ENCODE measurements around the gene PHRF1. TPM values are rescaled to one million over a fixed set of nuclear protein-coding genes. Genes with fewer than 3 reads are reported as not detected.

The PHRF1 gene
- total and polyA plus RNA-seq, 9 of the 15 experiments (the other 6 are each of a cell fraction or from before 2014, with no cell fraction given) = 0.07 to 37.2 (median 7.7) TPM

DNA sequence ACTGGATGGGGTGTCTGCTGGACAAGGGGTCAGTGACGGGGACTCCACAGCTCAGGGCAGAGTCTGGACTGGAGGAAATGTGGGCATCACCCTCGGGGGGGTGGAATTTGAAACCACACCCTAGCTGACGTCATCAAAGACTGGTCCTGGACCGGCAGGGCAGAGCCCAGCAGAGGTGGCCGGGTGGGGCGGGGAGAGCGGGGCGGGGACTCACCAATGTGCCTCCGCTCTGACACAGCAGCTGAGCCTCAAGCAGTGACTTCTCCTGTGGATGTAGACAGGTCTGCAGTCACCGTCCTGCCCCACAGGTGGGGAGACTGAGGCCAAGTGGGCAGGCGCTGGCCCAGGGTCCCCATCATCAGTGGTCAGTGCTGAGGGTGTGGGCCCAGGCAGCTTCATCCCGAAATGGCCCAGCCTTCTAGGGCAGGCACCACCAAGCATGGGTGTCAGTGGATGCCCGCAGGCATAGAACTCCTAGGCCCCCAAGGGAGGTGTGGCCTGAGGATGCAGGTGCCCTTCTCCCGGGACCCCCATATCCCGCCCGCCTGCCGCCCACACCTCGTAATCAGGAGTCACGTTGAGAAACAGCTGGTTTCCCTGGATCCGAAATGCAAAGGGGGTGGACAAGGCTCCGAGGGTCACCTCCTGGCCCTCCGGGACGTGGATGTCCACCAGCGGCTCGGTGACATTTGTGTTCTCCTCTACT, 47.9 kb downstream of the PHRF1 start (continued):
- TF ChIP-seq, protein P1, sequence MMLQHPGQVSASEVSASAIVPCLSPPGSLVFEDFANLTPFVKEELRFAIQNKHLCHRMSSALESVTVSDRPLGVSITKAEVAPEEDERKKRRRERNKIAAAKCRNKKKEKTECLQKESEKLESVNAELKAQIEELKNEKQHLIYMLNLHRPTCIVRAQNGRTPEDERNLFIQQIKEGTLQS (IDR thresholded peaks at IDR 0.05) = 0 out of 2 replicates have a peak, but pooled peaks have one; percentile 16
- TF ChIP-seq, protein P1 (CRISPR knock-in tag; conservative IDR thresholded peaks at IDR 0.05) = no peak
- TF ChIP-seq PTRF (tag; IDR thresholded peaks at IDR 0.05) (no peak), JUNB (CRISPR knock-in tag; conservative IDR thresholded peaks at IDR 0.05) (no peak)

DNA sequence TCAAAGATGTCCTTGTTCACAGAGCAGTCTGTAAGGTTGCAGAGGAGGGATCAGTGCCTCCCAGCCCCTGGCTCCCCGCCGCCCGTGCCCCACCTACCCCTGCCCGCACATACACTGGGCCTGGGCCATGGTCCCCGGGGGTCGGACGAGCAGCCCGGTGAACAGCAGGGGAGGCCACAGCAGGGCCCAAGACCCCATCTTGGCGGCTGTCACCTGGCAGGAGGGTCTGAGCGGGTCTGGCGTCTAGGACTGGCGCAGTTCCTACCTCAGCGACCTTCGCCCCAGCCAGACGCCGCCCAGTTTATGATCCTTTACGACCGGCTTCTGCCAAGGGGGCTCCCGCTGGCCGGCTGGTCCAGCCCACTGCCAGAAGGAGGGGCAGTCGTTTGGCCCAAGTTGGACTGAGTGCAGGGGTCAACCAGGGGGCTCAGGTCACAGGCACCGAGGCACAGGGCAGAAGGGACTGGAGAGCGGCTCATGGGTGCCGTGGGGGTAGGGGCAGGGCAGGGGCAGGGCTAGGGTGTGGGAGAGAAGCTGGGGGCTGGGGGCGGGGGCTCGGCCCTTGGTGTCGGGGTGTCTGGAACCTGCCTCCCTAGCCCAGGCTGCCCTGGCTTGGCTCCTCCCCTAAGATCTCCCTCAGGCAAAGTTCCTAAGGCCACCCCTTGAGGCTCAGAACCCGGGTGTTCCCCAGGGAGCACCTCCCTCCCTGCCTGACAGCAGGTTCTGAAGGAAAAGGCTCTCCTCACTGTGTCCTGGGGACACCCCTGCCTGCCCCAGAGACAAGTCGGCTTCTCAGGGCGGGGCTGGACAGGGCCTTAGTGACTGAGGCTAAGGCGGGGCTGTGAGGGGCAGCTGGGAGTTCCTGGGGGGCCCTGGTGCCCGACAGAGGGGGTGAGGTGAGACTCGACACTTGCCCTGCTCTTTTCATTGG, 48.7 kb downstream of the PHRF1 start, which contains the start of gene CDHR5:
Gene CDHR5, minus strand, starts transcription at position 251 of the 931 bp plus-strand sequence. Its CDS starts 53 bp downstream, at position 198.
- ChIA-PET POLR2A (no interaction called here), CTCF (ENCODE audit: low intra/inter-chr PET ratio) (no interaction called here)
- no peak for DNase-seq (ENCODE audit: extremely low read depth in 1 of 4, low spot score in 3 of 4)
- Histone ChIP-seq H3K4me2 (ENCODE audit: insufficient read depth, low read length) (no peak within 1 kb of the TSS), H2AFZ (ENCODE audit: low read depth, low read length) (no peak within 1 kb of the TSS), H3K36me3 (ENCODE audit: control insufficient read depth, insufficient read depth, low read length) (peaks cover 13% of the 10 kb centered on the region; the same call in 1 of the 3 replicates), H4K20me1 (replicated peaks; ENCODE audit: control insufficient read depth, insufficient read depth, low read length) (no peaks in the 10 kb centered on the region), H3K79me2 (ENCODE audit: control insufficient read depth, insufficient read depth, low read length) (no peaks in the 10 kb centered on the region), H3K9me1 (ENCODE audit: control insufficient read depth, insufficient read depth, low read length) (no peaks in the 10 kb centered on the region), H3K4me3 (no peak within 1 kb of the TSS), H3K27me3 (ENCODE audit: control insufficient read depth in 2 of 2, insufficient read depth in 2 of 2, low read length in 2 of 2) (no peaks in the 10 kb centered on the region), H3K4me1 (replicated peaks in 1 of 2; ENCODE audit: control insufficient read depth in 2 of 2, insufficient read depth in 2 of 2, low read length in 2 of 2) (peaks cover 0 to 58% of the 10 kb centered on the region in 2 experiments; a peak in 2 of 5 replicates), H3K9ac (ENCODE audit: insufficient read depth in 1 of 2, low read depth in 2 of 2, low read length in 2 of 2) (peak within 1 kb of the TSS in 1 of 2 experiments; percentile 64; a peak in 2 of 4 replicates), H3K9me3 (replicated peaks; ENCODE audit: control insufficient read depth, insufficient read depth, low read depth, low read length) (no peaks in the 10 kb centered on the region), H3K27ac (ENCODE audit: extremely low read depth, low read depth, low read length) (no peak within 1 kb of the TSS)
- no peak for ATAC-seq
- 94% methylated on average over 24 of the region's 33 CpGs for WGBS (ENCODE audit: insufficient coverage, low coverage, missing lambda C conversion rate)
- no TSS peak for BruUV-seq (replicated peaks)
- in situ Hi-C loops (cut with MboI) (no loop called here), intact Hi-C loops (cut with micrococcal nuclease) (no loop called here)
- TF ChIP-seq POLR2G (IDR thresholded peaks at IDR 0.05; ENCODE audit: low read depth, low read length) (peak; percentile 11), ZNF3 (CRISPR knock-in tag; IDR thresholded peaks at IDR 0.05) (no peak)
- FAIRE-seq = no peak

All from K562 (cell line).